ENCODE results near the gene SCIN.
"Not testable (repeated sequence)": the region's sequence is repeated elsewhere in the genome, so short reads cannot be mapped to it uniquely, and the experiment has no call there.

SCIN gene

DNA sequence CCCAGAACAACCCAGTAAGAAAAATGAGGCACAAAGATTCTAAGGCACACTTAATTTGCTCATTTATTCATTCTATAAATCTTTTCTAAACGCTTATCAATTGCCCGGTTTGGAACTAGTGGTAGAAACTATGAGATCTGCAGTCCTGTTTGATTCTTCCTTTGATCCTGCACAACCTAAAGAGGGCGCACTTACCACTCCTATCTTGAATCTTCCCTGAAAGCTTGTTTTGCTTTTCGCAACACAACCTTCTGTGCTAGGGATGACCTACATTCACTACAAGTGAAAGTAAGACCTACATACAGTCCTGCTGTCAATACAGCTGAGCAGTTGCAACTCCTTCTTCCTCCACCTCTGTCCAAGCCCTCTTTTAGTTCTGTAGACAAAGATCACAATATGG is 104.3 kb downstream of the SCIN start:
- no peaks in the 10 kb centered on the region for H3K4me1 ChIP-seq (ENCODE audit: insufficient read depth, low read length)
- H3K9me3 ChIP-seq (ENCODE audit: low read length), result peaks cover 7% of the 10 kb centered on the region
- H3K27me3 ChIP-seq (ENCODE audit: insufficient read depth, low read length), result no peaks in the 10 kb centered on the region
- H3K36me3 ChIP-seq (ENCODE audit: insufficient read depth, low read length), result no peaks in the 10 kb centered on the region
- no peak overlapping the region for H3K4me3 ChIP-seq (ENCODE audit: low read length)
- no peak overlapping the region for H2AFZ ChIP-seq (ENCODE audit: low read depth, low read length)

DNA sequence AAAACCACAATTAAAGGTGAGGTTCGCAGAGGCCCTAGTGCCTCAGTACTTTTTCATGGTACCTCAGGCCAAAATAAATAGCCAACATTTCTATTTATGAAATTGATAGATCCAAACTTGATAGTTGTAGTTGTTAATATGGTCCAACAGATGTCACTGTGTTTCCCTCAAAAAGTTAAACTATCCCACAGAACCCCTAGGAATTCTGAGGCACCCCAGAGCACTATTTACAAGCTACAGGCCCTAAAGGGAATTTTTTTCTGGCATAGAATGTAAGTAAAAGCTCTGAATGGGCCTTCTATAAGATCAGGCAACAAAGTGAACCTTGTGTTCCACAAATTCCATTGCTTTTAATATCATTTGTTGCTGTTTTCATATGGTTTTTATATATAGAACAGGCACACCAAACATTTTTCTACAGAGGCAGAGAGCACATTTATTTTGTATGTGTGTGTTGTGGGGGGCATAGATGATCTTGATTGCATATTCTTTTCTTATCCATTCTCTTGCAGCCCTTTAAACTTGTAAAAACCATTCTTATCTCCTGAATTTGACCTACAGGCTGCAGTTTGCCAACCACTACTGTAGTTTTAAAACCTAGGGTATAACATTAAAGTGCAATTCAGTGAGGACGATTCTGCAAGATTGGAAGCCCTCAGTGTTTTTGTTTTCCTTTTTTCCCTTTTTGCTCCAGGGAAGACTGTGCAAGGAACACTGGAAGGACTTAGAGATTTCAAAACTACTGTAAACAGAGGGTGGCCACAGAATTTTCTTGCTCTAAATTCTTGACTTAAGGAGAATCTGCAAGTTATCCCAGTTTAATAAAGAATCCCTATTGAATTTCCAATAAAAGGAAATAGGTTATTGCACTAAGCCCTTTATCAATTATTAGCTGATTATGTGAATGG is 113.4 kb downstream of the SCIN start:
- Histone ChIP-seq H3K9me3 (ENCODE audit: low read length) (no peaks in the 10 kb centered on the region), H3K4me1 (ENCODE audit: insufficient read depth, low read length) (peaks cover 5% of the 10 kb centered on the region), H2AFZ (ENCODE audit: low read depth, low read length) (no peak overlapping the region), H3K27me3 (ENCODE audit: insufficient read depth, low read length) (no peaks in the 10 kb centered on the region), H3K4me3 (ENCODE audit: low read length) (no peak overlapping the region), H3K36me3 (ENCODE audit: insufficient read depth, low read length) (peaks cover under 1% of the 10 kb centered on the region)

DNA sequence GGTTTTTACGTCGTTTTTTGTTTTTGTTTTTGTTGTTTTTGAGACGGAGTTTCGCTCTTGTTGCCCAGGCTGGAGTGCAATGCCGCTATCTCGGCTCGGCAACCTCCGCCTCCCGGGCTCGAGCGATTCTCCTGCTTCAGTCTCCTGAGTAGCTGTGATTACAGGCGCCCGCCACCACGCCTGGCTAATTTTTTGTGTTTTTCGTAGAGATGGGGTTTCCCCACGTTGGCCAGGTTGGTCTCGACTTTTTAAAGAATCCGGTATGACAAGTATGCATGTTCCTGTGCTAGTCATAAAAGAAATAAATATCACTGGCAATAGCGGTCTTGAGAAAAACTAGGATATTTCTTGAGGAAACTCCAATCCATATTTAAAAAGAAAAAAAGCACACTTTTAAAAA is 114.2 kb downstream of the SCIN start:
- H3K4me1 ChIP-seq (ENCODE audit: insufficient read depth, low read length), result peaks cover 5% of the 10 kb centered on the region
- H3K36me3 ChIP-seq (ENCODE audit: insufficient read depth, low read length), result peaks cover 9% of the 10 kb centered on the region
- no peak overlapping the region for H3K4me3 ChIP-seq (ENCODE audit: low read length)
- H2AFZ ChIP-seq (ENCODE audit: low read depth, low read length), result no peak overlapping the region
- H3K27me3 ChIP-seq (ENCODE audit: insufficient read depth, low read length), result no peaks in the 10 kb centered on the region
- no peaks in the 10 kb centered on the region for H3K9me3 ChIP-seq (ENCODE audit: low read length)

DNA sequence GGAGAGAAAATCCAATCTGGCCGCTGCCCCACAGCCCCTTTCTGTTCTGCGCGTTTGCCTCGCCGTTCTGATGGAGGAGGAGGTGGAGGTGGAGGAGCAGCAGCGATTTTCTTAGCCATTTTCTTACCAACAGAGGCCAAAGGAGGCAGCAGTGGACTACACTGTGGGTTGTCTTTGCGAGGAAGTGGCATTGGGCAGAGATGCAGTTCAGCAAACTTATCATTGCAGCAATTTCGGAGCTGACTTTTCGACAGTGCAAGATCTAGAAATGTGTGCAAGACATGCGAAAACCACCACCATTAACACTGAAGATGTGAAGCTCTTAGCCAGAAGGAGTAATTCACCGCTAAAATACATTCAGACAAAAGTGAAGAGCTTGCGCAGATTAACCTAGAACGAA is 115.0 kb downstream of the SCIN start:
- no peak overlapping the region for H3K4me3 ChIP-seq (ENCODE audit: low read length)
- H3K36me3 ChIP-seq (ENCODE audit: insufficient read depth, low read length), result peaks cover 15% of the 10 kb centered on the region
- H3K27me3 ChIP-seq (ENCODE audit: insufficient read depth, low read length), result no peaks in the 10 kb centered on the region
- H3K4me1 ChIP-seq (ENCODE audit: insufficient read depth, low read length), result peaks cover 5% of the 10 kb centered on the region
- no peak overlapping the region for H2AFZ ChIP-seq (ENCODE audit: low read depth, low read length)
- H3K9me3 ChIP-seq (ENCODE audit: low read length), result no peaks in the 10 kb centered on the region

DNA sequence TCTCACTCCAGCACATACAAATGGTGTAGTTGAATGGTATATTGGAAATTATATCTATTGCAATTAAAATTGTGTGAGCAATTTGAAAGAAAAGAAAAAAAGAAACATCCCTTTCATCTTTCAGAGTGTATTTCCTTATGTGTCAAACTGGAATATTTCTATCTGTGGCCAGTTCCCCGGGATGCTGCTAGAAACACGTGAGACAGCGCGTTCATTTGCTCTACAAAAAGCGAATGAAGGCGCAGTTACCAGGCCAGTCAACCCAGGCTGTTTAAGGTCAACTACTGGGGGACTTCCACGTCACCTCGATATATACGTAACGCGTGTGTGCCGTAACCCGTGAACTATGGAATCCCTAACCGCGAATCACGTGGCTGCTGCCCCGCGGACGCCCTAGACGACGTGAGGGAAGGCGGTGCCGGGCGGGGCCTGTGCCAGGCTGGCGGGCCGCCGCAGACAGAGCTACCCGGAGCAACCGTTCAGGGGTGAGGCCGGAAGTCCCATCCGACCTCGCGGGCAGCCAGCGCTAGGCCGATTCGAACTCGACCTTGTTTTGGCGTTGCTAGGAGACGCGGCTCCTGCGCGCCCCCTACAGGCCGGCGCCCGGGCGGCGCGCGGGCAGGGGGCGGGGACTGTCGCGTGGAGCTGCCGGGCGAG is 115.8 kb downstream of the SCIN start:
- no peaks in the 10 kb centered on the region for H3K27me3 ChIP-seq (ENCODE audit: insufficient read depth, low read length)
- H3K9me3 ChIP-seq (ENCODE audit: low read length), result no peaks in the 10 kb centered on the region
- H3K36me3 ChIP-seq (ENCODE audit: insufficient read depth, low read length), result peaks cover 21% of the 10 kb centered on the region
- peak overlapping the region; percentile 44 for H2AFZ ChIP-seq (ENCODE audit: low read depth, low read length)
- H3K4me3 ChIP-seq (ENCODE audit: low read length), result peak overlapping the region; percentile 89
- H3K4me1 ChIP-seq (ENCODE audit: insufficient read depth, low read length), result peaks cover 5% of the 10 kb centered on the region

DNA sequence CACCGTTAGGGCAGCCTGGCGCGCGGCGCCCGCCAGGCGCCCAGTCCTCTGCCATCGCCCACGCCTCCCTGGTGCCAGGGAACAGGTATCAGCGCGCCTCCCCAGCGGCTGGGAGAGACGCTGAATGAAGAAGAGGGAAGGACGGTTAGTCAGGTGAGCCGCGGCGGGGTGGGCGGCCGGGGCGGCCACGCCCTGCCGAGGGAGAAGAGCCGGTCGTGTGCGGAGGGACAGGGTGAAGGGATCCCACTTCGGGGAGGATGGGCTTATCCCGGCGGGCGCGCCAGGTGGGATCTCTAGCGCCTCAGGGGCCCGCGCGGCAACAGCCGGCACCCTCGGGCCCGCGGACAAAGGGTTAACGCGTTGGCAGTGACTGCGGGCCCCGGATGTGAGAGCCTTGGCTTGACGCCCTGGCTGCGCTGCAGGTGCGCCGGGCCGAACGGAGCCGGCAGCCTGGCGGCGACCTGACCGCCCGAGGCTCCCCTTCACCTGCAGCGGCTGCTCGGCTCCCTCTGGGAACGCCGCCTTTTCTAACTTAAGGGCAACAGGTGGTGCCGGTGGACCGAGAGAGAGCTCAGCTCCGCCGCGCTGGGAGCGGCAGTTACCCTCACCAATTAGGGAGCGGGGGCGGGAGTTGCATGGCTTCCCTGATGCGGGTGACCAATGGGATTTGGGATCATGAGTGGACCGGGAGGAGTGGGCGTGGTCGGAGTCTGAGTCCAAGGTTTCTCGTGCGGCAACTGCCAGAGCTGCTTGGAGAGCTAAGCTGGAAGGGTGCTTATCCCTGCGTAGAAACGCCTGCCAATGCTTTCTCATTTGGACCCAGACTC is 116.6 kb downstream of the SCIN start, which contains the start of gene ARL4A:
TSS of gene ARL4A (plus strand) at position 743 of the 827 bp plus-strand sequence. CDS start 622 bp downstream, outside the sequence.
- peak within 1 kb of the TSS; percentile 44 for H2AFZ ChIP-seq (ENCODE audit: low read depth, low read length)
- H3K36me3 ChIP-seq (ENCODE audit: insufficient read depth, low read length), result peaks cover 28% of the 10 kb centered on the region
- no peaks in the 10 kb centered on the region for H3K27me3 ChIP-seq (ENCODE audit: insufficient read depth, low read length)
- H3K9me3 ChIP-seq (ENCODE audit: low read length), result no peaks in the 10 kb centered on the region
- peak within 1 kb of the TSS; percentile 89 for H3K4me3 ChIP-seq (ENCODE audit: low read length)
- peaks cover 8% of the 10 kb centered on the region for H3K4me1 ChIP-seq (ENCODE audit: insufficient read depth, low read length)

DNA sequence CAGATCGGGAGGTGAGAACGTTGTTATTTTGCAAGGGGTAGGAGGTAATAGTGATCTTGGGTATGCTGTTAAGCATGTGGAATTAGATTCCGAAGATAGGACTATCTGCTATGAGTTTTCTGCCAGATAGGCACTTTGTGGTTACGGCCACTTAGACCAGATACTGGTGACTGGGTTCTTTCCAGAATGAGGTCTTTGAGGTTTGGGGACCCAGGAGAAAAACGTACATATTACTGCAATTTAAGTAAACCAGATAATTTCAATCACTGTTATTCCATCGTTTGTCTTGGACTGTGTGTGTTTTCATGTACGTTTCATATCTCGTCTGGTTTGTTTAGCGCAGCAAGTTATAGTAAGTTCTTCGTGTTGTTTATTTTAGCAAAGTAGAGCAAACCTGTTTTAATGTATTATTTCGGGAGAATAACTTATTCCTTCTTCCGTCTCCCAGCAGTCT is 117.2 kb downstream of the SCIN start:
- Histone ChIP-seq H3K27me3 (ENCODE audit: insufficient read depth, low read length) (no peaks in the 10 kb centered on the region), H3K4me3 (ENCODE audit: low read length) (peak overlapping the region; percentile 89), H3K36me3 (ENCODE audit: insufficient read depth, low read length) (peaks cover 33% of the 10 kb centered on the region), H3K4me1 (ENCODE audit: insufficient read depth, low read length) (peaks cover 8% of the 10 kb centered on the region), H2AFZ (ENCODE audit: low read depth, low read length) (no peak overlapping the region), H3K9me3 (ENCODE audit: low read length) (no peaks in the 10 kb centered on the region)

DNA sequence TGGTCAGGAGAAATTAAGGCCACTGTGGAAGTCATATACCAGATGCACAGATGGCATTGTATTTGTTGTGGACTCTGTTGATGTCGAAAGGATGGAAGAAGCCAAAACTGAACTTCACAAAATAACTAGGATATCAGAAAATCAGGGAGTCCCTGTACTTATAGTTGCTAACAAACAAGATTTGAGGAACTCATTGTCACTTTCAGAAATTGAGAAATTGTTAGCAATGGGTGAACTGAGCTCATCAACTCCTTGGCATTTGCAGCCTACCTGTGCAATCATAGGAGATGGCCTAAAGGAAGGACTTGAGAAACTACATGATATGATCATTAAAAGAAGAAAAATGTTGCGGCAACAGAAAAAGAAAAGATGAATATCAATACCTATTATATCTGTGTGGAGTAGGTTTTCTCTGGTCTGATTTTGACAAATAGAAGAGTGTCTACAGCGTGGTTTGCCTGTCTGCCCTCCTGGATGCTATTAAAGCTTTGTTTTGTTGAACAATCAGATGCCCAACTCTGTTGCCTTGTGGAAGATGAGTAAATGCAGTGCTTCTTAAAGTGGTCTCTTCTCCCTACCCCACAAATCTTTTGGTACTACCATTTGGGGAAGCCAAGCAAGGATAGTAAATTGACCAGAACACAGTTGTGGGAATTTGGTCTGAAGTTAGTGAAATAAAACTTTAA is 118.1 kb downstream of the SCIN start:
- Histone ChIP-seq H3K36me3 (ENCODE audit: insufficient read depth, low read length) (peaks cover 35% of the 10 kb centered on the region), H3K4me3 (ENCODE audit: low read length) (peak overlapping the region; percentile 89)

DNA sequence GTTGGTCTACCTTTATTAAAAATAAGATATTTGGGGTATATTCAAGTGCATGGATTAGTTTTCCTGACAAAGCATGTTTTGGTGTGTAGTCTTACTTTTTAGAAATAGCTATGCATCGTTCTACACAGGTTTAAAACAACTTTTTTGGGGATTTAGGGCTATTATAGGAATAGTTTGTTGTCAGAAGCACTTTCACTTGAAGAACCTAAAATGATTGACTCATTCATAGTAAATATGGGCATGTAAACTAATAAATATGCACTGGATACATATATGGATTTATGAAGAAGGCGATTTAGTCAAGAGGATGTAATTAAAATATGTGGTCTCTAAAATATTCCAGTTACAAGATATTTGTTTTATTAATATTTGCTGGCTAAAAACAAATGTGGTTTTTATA is 118.9 kb downstream of the SCIN start:
- Histone ChIP-seq H3K9me3 (ENCODE audit: low read length) (no peaks in the 10 kb centered on the region), H3K36me3 (ENCODE audit: insufficient read depth, low read length) (peaks cover 35% of the 10 kb centered on the region), H3K4me1 (ENCODE audit: insufficient read depth, low read length) (peaks cover 9% of the 10 kb centered on the region), H2AFZ (ENCODE audit: low read depth, low read length) (no peak overlapping the region), H3K27me3 (ENCODE audit: insufficient read depth, low read length) (no peaks in the 10 kb centered on the region), H3K4me3 (ENCODE audit: low read length) (peak overlapping the region; percentile 89)

More for the DNA sequence above, 118.1 kb downstream of the SCIN start:
- H3K4me1 ChIP-seq (ENCODE audit: insufficient read depth, low read length); H2AFZ ChIP-seq (ENCODE audit: low read depth, low read length); H3K9me3 ChIP-seq (ENCODE audit: low read length); H3K27me3 ChIP-seq (ENCODE audit: insufficient read depth, low read length): not testable (repeated sequence)

DNA sequence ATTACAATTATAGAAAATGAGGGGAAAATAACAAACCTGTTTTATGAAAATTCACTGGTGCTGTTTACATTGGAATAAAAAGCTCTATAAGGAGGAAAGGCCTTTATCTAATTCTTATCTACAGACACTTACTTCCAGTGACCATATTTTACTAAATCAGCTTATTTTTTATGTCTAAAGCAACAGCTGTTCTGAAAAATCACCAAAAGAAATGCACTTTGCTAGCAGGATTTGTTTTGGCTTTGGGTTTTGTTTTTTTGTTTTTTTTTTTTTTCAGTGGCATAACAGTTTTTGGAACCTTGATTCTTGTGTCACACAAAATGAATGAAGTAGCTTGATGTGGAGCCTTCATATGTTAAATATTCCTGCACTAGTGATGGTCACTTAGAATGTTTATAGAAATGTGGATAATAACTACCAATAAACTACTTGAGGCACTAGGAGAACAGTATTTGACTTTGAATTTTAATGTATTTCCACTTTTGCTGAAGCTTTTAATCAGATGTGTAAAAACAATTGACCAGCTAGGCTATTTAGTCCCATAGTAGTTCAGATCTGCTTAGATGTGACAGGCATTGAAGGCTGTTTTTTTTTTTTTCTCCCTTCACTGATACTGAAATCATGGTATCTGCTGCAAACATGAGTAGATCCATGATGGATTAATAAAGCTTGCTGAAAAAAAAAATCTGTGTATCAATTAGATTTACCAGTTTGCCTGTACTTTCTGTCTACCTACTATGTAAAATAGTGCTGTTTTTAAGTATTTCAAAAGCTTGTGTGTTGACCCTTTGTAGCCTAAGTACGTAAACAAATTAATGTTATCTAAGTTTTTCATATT is 119.7 kb downstream of the SCIN start:
- H3K4me3 ChIP-seq (ENCODE audit: low read length), result peak overlapping the region; percentile 89
- peaks cover 9% of the 10 kb centered on the region for H3K4me1 ChIP-seq (ENCODE audit: insufficient read depth, low read length)
- H2AFZ ChIP-seq (ENCODE audit: low read depth, low read length), result no peak overlapping the region
- no peaks in the 10 kb centered on the region for H3K27me3 ChIP-seq (ENCODE audit: insufficient read depth, low read length)
- H3K36me3 ChIP-seq (ENCODE audit: insufficient read depth, low read length), result peaks cover 35% of the 10 kb centered on the region
- no peaks in the 10 kb centered on the region for H3K9me3 ChIP-seq (ENCODE audit: low read length)

DNA sequence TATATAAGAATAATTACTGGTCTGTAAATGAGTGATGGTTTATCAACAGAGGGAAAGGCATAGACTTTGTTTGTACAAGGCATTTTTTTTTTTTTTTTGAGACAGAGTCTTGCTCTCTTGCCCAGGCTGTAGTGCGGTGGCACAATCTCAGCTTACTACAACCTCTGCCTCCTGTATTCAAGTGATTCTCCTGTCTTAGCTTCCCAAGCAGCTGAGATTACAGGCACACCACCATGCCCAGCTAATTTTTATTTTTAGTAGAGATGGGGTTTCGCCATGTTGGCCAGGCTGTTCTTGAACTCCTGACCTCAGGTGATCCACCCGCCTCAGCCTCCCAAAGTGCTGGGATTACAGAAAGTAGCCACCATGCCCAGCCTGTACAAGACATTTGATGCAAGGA is 120.9 kb downstream of the SCIN start:
- not testable (repeated sequence) for H3K4me1 ChIP-seq (ENCODE audit: insufficient read depth, low read length)

DNA sequence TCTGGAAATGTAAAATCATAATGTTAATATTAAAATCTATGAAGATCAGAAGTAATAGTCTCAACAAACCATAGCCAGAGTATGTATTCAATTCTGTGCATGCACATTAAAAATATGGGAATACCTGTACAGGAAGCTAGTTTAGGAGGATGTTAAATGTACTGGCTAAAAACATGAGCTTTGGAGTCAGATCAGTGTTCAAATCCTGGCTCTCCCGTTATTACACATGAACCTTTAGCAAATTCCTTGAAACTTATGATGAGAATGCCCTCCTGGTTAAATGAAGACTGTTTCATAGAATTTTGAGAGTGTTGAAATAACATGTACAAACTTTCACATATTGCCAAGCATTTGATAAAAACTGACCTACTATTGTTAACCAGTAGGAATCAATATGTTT is 121.5 kb downstream of the SCIN start:
- Histone ChIP-seq H3K4me3 (ENCODE audit: low read length) (peak overlapping the region; percentile 89), H3K9me3 (ENCODE audit: low read length) (no peaks in the 10 kb centered on the region), H3K36me3 (ENCODE audit: insufficient read depth, low read length) (peaks cover 35% of the 10 kb centered on the region), H2AFZ (ENCODE audit: low read depth, low read length) (no peak overlapping the region), H3K27me3 (ENCODE audit: insufficient read depth, low read length) (no peaks in the 10 kb centered on the region), H3K4me1 (ENCODE audit: insufficient read depth, low read length) (peaks cover 9% of the 10 kb centered on the region)

More for the DNA sequence above, 120.9 kb downstream of the SCIN start:
- H2AFZ ChIP-seq (ENCODE audit: low read depth, low read length); H3K27me3 ChIP-seq (ENCODE audit: insufficient read depth, low read length); H3K9me3 ChIP-seq (ENCODE audit: low read length): not testable (repeated sequence)
- peak overlapping the region; percentile 89 for H3K4me3 ChIP-seq (ENCODE audit: low read length)
- peaks cover 35% of the 10 kb centered on the region for H3K36me3 ChIP-seq (ENCODE audit: insufficient read depth, low read length)
